Activated CD4-positive, alpha-beta T cell treated with anti-CD3 and anti-CD28 coated beads for 36 hours (primary cell): ENCODE measurements around the gene TTLL12. TPM values are rescaled to one million over a fixed set of nuclear protein-coding genes. Genes with fewer than 3 reads are reported as not detected.

Experiments used
- ATAC-seq: fragments of 200-7000 bp; cut with Tn5 transposase; one replicate; pipeline ENCODE4 v1.10.0; 2021; ENCODE audit warnings: mild to moderate bottlenecking, moderate library complexity
- CTCF ChIA-PET: fragments of 350-600 bp; sonication (Branson Sonifier 250); formaldehyde crosslinking; loops from one replicate; lab custom pipeline; 2021; ENCODE audit warnings: antibody characterized with exemption; lab: Charles Lee
- POLR2A ChIA-PET: fragments of 350-600 bp; sonication (Branson Sonifier 250); formaldehyde crosslinking; loops from one replicate; lab custom pipeline; 2021; ENCODE audit warnings: antibody characterized with exemption, inconsistent platforms; lab: Charles Lee
- DNase-seq: peaks from one replicate; pipeline ENCODE4 v3.0.0-alpha.2; 2020
- H3K27ac Mint-ChIP-seq: one replicate; pipeline ENCODE4 v1.8.0; 2021; ENCODE audit warnings: mixed read lengths
- H3K27me3 Mint-ChIP-seq: one replicate; pipeline ENCODE4 v1.8.0; 2021; ENCODE audit warnings: mixed read lengths
- H3K36me3 Mint-ChIP-seq: one replicate; pipeline ENCODE4 v1.8.0; 2021; ENCODE audit warnings: low read depth, mixed read lengths
- H3K4me1 Mint-ChIP-seq: one replicate; pipeline ENCODE4 v1.8.0; 2021; ENCODE audit warnings: mixed read lengths
- H3K4me3 Mint-ChIP-seq: one replicate; pipeline ENCODE4 v1.8.0; 2021; ENCODE audit warnings: mild to moderate bottlenecking, moderate library complexity, mixed read lengths
- H3K9me3 Mint-ChIP-seq: one replicate; pipeline ENCODE4 v1.8.0; 2021; ENCODE audit warnings: low read depth, mixed read lengths
- intact Hi-C, 2 experiments: fragments of 100-400 bp; cut with DNase I in 1 of 2; cut with micrococcal nuclease in 1 of 2; formaldehyde crosslinking; loops; one replicate each; pipeline versions ENCODE4 v1.14.2 to v1.15.1; 2022 to 2024; cut with DNase I, micrococcal nuclease
- total RNA-seq, 2 experiments: library from RNA; stranded (reverse); gene quantifications; one replicate each; pipeline ENCODE4 v1.2.3, GENCODE V29; 2021

Gene TTLL12
- total RNA-seq, 2 experiments from 2014 or later = 75.8 to 85.2 TPM

GRCh38 chr22:43168471-43169309 is 18.2 kb downstream of the TTLL12 start:
- CTCF ChIA-PET = no interaction called here

DNA sequence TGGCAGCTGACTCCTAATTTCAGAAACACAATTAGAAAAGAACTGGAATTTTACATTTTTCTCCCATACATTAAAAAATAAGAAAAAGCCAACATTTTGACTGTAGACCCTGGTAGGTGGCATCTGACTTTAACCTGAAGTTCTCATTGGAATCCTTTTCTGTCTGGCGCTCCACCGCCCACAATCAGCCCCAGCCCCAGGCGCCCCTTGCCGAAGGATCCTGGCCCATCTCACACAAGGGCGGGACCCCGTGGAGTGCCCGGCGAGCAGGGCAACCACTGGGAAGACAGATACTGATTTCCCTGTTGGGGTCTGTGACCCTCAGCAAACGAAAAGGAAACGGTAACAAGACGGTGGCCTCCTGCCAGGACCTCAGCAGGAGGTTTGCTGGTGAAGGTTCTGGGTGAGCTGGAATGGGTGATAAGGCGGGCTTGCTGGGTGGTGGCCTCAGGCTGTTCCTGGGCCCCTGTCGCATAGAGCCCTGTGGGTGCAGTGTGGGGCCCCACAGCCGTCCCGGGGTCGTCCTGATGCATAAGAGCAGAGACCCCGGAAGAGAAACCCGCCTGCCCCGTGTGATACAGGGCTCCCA is 19.8 kb downstream of the TTLL12 start:
- ChIA-PET CTCF (no interaction called here), POLR2A (no interaction called here)
- Mint-ChIP-seq H3K4me3 (no peak overlapping the region), H3K9me3 (no peaks in the 10 kb centered on the region), H3K27ac (no peak overlapping the region), H3K4me1 (no peaks in the 10 kb centered on the region), H3K36me3 (peaks cover 17% of the 10 kb centered on the region), H3K27me3 (no peaks in the 10 kb centered on the region)
- DNase-seq (no peak), ATAC-seq (no peak)
- intact Hi-C loops = no loop called here

More at GRCh38 chr22:43168471-43169309, 18.2 kb downstream of the TTLL12 start:
- no peaks in the 10 kb centered on the region for H3K4me1 Mint-ChIP-seq
- H3K4me3 Mint-ChIP-seq = no peak overlapping the region
- no peaks in the 10 kb centered on the region for H3K27me3 Mint-ChIP-seq
- H3K9me3 Mint-ChIP-seq = no peaks in the 10 kb centered on the region
- ATAC-seq = no peak
- POLR2A ChIA-PET = no interaction called here
- intact Hi-C loops = no loop called here
- peaks cover 28% of the 10 kb centered on the region for H3K36me3 Mint-ChIP-seq
- DNase-seq = no peak
- H3K27ac Mint-ChIP-seq = no peak overlapping the region

- Mint-ChIP-seq H3K36me3 (peaks cover 16% of the 10 kb centered on the region), H3K27ac (no peak overlapping the region), H3K27me3 (no peaks in the 10 kb centered on the region), H3K4me3 (no peak overlapping the region), H3K4me1 (no peaks in the 10 kb centered on the region), H3K9me3 (no peaks in the 10 kb centered on the region)
- no peak for ATAC-seq
- POLR2A ChIA-PET = no interaction called here
- no peak for DNase-seq
- intact Hi-C loops = no loop called here
- CTCF ChIA-PET = no interaction called here
Observed at GRCh38 chr22:43166132-43166930, 20.6 kb downstream of the TTLL12 start.

DNA sequence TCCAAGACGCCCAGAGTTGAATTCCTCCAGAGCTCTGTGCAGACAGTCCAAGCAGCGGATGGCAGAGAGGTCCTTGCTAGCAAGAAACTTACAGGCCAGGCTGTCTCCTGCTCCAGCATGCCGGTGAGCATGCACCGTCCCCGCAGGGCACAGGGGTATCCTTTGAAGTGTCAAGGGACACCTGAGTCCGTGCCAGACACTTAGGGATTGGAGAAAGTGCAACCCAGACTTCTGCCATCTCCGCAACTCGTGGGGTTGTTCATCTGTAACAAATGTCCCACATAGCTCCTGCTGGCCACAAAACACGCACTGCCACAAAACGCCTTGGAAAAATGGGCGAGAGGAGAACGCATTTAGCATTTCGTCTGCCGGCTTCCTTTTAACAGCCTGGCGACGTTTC is 22.3 kb downstream of the TTLL12 start:
- intact Hi-C loops = no loop called here
- CTCF ChIA-PET = no interaction called here
- no peak for DNase-seq
- no peak overlapping the region for H3K27ac Mint-ChIP-seq
- peaks cover 8% of the 10 kb centered on the region for H3K36me3 Mint-ChIP-seq
- POLR2A ChIA-PET = interaction anchor here (0.5 to 0.7 kb wide), 2 partner anchors 15 to 22 kb away, joined by 3 to 4 read pairs; no protein-coding TSS in a partner anchor
- H3K4me3 Mint-ChIP-seq = no peak overlapping the region
- ATAC-seq = no peak
- no peaks in the 10 kb centered on the region for H3K27me3 Mint-ChIP-seq
- H3K4me1 Mint-ChIP-seq = no peaks in the 10 kb centered on the region
- no peaks in the 10 kb centered on the region for H3K9me3 Mint-ChIP-seq

GRCh38 chr22:43163241-43163795 is 23.6 kb downstream of the TTLL12 start:
- no peak for DNase-seq
- no peak overlapping the region for H3K27ac Mint-ChIP-seq
- H3K27me3 Mint-ChIP-seq = no peaks in the 10 kb centered on the region
- H3K4me1 Mint-ChIP-seq = peaks cover 2% of the 10 kb centered on the region
- no peaks in the 10 kb centered on the region for H3K9me3 Mint-ChIP-seq
- POLR2A ChIA-PET = no interaction called here
- no peak overlapping the region for H3K4me3 Mint-ChIP-seq
- CTCF ChIA-PET = no interaction called here
- intact Hi-C loops = no loop called here
- no peak for ATAC-seq
- peaks cover 5% of the 10 kb centered on the region for H3K36me3 Mint-ChIP-seq

DNA sequence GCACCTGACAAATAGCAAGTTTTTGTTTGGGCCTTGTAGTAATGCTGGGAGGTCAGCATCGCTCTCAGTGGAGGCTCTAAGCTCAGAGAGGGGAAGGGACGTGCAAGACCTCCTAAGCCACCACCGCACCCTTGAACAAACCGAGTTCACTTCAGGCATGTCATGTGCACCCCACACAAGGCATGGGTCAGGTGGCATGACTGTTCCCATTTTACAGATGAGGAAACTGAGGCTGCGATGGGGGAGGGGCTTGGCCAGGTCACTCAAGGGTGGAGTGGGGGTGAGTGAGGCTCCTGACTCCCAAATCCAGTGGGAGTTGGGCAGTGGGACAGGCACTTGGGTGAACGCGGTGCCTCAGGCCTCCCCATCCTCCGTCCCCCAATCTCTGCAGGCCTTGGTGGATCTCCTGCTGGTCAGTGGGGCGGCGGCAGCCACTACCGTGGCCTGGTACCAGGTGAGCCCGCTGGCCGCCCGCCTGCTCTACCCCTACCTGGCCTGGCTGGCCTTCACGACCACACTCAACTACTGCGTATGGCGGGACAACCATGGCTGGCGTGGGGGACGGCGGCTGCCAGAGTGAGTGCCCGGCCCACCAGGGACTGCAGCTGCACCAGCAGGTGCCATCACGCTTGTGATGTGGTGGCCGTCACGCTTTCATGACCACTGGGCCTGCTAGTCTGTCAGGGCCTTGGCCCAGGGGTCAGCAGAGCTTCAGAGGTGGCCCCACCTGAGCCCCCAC is 24.4 kb downstream of the TTLL12 start:
- ATAC-seq (no peak), DNase-seq (no peak)
- H3K27me3 Mint-ChIP-seq = no peaks in the 10 kb centered on the region
- POLR2A ChIA-PET = interaction anchor here (0.6 kb wide), 1 partner anchor 289 kb away, joined by 3 read pairs; no protein-coding TSS in a partner anchor
- peaks cover under 1% of the 10 kb centered on the region for H3K36me3 Mint-ChIP-seq
- CTCF ChIA-PET = no interaction called here
- H3K9me3 Mint-ChIP-seq = no peaks in the 10 kb centered on the region
- no peak overlapping the region for H3K27ac Mint-ChIP-seq
- peaks cover 2% of the 10 kb centered on the region for H3K4me1 Mint-ChIP-seq
- H3K4me3 Mint-ChIP-seq = no peak overlapping the region
- intact Hi-C loops = no loop called here

GRCh38 chr22:43160497-43161126 is 26.3 kb downstream of the TTLL12 start:
- intact Hi-C loops = no loop called here
- no peaks in the 10 kb centered on the region for H3K36me3 Mint-ChIP-seq
- H3K4me3 Mint-ChIP-seq = no peak overlapping the region
- H3K9me3 Mint-ChIP-seq = no peaks in the 10 kb centered on the region
- no peak for ATAC-seq
- no peak overlapping the region for H3K27ac Mint-ChIP-seq
- no peak for DNase-seq
- ChIA-PET POLR2A (no interaction called here), CTCF (no interaction called here)
- no peaks in the 10 kb centered on the region for H3K27me3 Mint-ChIP-seq
- H3K4me1 Mint-ChIP-seq = peaks cover 4% of the 10 kb centered on the region

DNA sequence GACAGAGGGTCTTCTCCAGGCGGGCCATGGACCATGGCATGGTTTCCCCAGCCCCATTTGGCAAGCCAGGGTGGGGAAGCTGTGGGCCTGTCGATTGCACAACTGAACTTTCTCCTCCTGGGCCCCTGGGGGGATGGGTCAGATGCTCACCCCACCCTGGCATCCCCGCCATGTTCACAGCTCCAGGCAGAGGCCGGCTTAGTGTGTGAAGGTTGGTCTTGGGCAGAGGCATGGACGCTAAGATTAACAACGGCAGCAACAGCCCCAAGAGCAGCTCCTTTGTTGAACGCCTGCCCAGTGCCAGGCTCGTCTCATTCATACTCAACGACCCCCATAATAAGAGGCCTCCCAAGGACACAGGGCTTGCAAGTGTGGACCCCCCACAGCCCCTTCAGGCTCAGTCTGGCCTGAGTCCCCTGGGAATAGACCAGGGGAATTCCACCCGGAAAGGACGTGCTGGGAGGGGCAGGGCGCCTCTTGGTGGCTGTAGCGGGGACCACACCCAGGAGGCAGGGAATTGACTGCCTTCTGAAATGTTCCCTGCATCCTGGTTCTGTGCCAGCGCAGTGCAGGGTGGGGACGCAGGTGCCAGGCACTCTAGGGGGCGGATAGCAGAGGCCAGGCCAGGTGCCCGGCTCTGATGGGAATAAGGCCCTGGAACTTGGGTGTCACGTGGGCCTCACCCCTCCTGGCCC is 27.3 kb downstream of the TTLL12 start:
- peaks cover 9% of the 10 kb centered on the region for H3K4me1 Mint-ChIP-seq
- ATAC-seq (no peak), DNase-seq (no peak)
- H3K9me3 Mint-ChIP-seq = no peaks in the 10 kb centered on the region
- H3K27ac Mint-ChIP-seq = no peak overlapping the region
- POLR2A ChIA-PET = no interaction called here
- no peaks in the 10 kb centered on the region for H3K27me3 Mint-ChIP-seq
- intact Hi-C loops = no loop called here
- H3K4me3 Mint-ChIP-seq = no peak overlapping the region
- no peaks in the 10 kb centered on the region for H3K36me3 Mint-ChIP-seq
- CTCF ChIA-PET = interaction anchor here (0.5 kb wide), 1 partner anchor 15 kb away, joined by 3 read pairs; no protein-coding TSS in a partner anchor

DNA sequence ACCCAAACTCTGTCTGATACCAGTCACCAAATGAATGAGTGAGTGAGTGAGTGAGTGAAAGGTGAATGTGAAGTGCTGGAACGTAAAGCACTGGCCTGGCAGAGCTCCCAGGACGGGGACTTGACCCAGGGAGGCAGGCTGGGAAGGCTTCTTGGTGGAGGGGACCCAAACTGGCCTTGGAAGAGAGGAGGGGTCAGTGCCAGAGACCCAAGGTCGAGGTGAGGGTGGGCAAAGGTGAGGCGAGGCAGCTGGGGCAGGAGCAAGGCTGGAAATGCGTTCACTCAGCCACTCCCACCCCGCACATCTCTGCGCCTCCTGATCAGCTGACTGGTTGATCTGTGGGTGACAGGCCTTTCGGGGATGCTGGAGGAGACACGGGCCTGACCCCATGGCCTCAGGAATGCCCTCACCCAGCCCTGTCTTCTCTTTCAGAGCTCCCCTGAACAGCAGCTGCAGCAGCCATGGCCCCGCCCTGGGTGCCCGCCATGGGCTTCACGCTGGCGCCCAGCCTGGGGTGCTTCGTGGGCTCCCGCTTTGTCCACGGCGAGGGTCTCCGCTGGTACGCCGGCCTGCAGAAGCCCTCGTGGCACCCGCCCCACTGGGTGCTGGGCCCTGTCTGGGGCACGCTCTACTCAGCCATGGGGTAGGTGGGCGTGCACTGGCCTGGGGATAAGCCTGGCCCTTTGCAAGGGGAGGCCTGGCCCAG is 28.0 kb downstream of the TTLL12 start:
- H3K4me1 Mint-ChIP-seq = peaks cover 11% of the 10 kb centered on the region

More for the DNA sequence above, 28.0 kb downstream of the TTLL12 start:
- POLR2A ChIA-PET = no interaction called here
- CTCF ChIA-PET = interaction anchor here (0.5 kb wide), 1 partner anchor 15 kb away, joined by 3 read pairs; no protein-coding TSS in a partner anchor
- no peaks in the 10 kb centered on the region for H3K27me3 Mint-ChIP-seq
- no peak overlapping the region for H3K27ac Mint-ChIP-seq
- H3K4me3 Mint-ChIP-seq = no peak overlapping the region
- intact Hi-C loops = no loop called here
- no peaks in the 10 kb centered on the region for H3K36me3 Mint-ChIP-seq
- ATAC-seq = no peak
- H3K9me3 Mint-ChIP-seq = no peaks in the 10 kb centered on the region
- no peak for DNase-seq
